ENCODE data around the gene SLC4A5.

- TF ChIP-seq CTCF (IDR thresholded peaks at IDR 0.05; ENCODE audit: low read depth, low read length): no peak
- no peak for TF ChIP-seq POLR2A (IDR thresholded peaks at IDR 0.05; ENCODE audit: extremely low read depth, insufficient read length)
These were observed 164.0 kb downstream of the SLC4A5 start for GRCh38 chr2:74179063-74179865.

All from NB4 (cell line).